ENCODE measurements around the gene EDEM3.

Gene EDEM3

DNA sequence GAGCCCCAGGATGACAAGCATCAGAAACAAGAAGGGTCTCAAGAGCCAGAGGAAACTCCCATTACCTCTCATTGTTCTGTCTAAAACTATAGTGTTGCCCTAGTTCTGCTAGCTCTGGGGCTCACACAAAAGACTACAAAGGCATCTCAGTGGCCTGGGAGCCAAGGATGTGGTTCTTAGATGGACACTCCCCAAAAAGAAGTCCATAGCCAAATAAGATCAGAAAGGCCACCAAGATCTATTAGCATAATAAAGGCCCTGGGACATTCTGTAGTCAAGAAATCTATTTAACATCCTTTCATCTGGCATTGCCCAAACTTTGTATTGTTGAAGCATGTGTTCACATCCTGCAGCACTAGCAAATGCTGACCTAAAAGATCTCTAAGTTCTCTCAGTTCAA lies 99.5 kb downstream of the EDEM3 start:
- H3K4me2 ChIP-seq (ENCODE audit: insufficient read depth, low read length, poor library complexity, severe bottlenecking) = no peak overlapping the region
- no peak overlapping the region for H3K4ac ChIP-seq (ENCODE audit: low read length)
- no peak overlapping the region for H3K4me3 ChIP-seq (ENCODE audit: low read length in 2 of 2)
- no peak overlapping the region for H3K14ac ChIP-seq (ENCODE audit: low read length)
- no peak overlapping the region for H2BK15ac ChIP-seq (ENCODE audit: low read length)
- no peak overlapping the region for H3K18ac ChIP-seq (ENCODE audit: low read length)
- no peak overlapping the region for H2BK12ac ChIP-seq (ENCODE audit: low read length)
- H2AFZ ChIP-seq (ENCODE audit: low read length) = no peak overlapping the region
- no peak overlapping the region for H4K8ac ChIP-seq (ENCODE audit: low read depth, low read length)
- H3K9me3 ChIP-seq (replicated peaks in 1 of 2; ENCODE audit: control insufficient read depth in 2 of 2, insufficient read depth in 1 of 2, low read depth in 1 of 2, low read length in 2 of 2) = peaks cover 0 to 8% of the 10 kb centered on the region in 2 donors
- no peaks in the 10 kb centered on the region for H3K36me3 ChIP-seq (replicated peaks in 1 of 2; ENCODE audit: control insufficient read depth in 2 of 2, insufficient read depth in 2 of 2, low read length in 2 of 2)
- H2AK5ac ChIP-seq (ENCODE audit: low read depth, low read length) = no peak overlapping the region
- H3K23ac ChIP-seq (ENCODE audit: low read depth, low read length, poor library complexity) = no peak overlapping the region
- peak overlapping the region; percentile 19 for H3K27ac ChIP-seq (replicated peaks; ENCODE audit: low read length)
- DNase-seq (ENCODE audit: low spot score) = no peak
- H3K27me3 ChIP-seq (ENCODE audit: control insufficient read depth in 3 of 3, insufficient read depth in 3 of 3, low read depth in 1 of 3, low read length in 3 of 3) = peaks cover 0 to 10% (median 0%) of the 10 kb centered on the region in 3 experiments
- no peaks in the 10 kb centered on the region for H3K4me1 ChIP-seq (ENCODE audit: control insufficient read depth in 2 of 2, insufficient read depth in 1 of 2, low read depth in 1 of 2, low read length in 2 of 2)
- no peaks in the 10 kb centered on the region for H3K79me1 ChIP-seq (ENCODE audit: low read depth, low read length)
- H4K91ac ChIP-seq (ENCODE audit: low read depth, low read length, poor library complexity) = no peak overlapping the region
- no peak overlapping the region for H3K9ac ChIP-seq (ENCODE audit: low read depth, low read length, poor library complexity)
- no peak overlapping the region for H2BK120ac ChIP-seq (ENCODE audit: low read depth, low read length)
- H2BK5ac ChIP-seq (ENCODE audit: low read length) = no peak overlapping the region

DNA sequence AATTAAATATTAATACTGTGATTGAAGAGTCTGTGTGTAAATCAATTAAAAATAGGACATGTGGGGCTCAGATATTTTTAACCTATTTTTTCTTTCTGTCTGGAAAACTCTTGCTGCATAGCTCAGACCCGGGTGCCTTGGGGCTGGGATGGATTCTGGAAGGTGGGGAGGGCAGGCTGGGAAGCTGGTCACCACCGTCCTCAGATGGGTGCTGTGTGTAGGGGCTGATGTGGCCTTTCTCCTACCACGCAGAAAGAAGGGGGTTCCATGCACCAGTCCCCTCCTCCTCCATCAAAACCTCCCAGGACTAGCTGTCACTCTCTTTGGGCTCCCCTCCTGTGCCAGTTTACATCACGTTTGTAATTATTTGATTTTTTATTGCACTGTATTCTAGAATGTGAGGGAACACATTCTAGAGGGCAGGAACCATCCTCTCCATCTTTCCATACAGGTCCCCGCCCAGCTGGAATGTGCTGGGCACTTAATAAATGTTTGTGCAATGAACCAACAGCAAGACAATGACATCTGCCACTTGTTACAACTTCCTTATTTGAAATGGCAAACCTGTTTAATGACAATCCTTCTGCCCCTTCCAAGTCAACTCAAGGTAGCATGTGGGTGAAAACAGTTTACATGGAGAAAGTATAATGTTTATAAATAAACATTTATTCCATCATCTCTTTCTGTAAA lies 104.3 kb downstream of the EDEM3 start:
- no peak overlapping the region for H2BK15ac ChIP-seq (ENCODE audit: low read length)
- H3K18ac ChIP-seq (ENCODE audit: low read length) = peak overlapping the region; percentile 13
- no peaks in the 10 kb centered on the region for H3K36me3 ChIP-seq (replicated peaks in 1 of 2; ENCODE audit: control insufficient read depth in 2 of 2, insufficient read depth in 2 of 2, low read length in 2 of 2)
- H3K4ac ChIP-seq (ENCODE audit: low read length) = no peak overlapping the region
- H2AK5ac ChIP-seq (ENCODE audit: low read depth, low read length) = no peak overlapping the region
- H3K23ac ChIP-seq (ENCODE audit: low read depth, low read length, poor library complexity) = no peak overlapping the region
- WGBS, 2 donors (ENCODE audit: extremely low coverage in 2 of 2, insufficient read length in 2 of 2, insufficient replicate concordance in 1 of 2) = no CpG with 5 or more reads among the region's 5 CpGs
- no peak overlapping the region for H4K8ac ChIP-seq (ENCODE audit: low read depth, low read length)
- DNase-seq (ENCODE audit: low spot score) = no peak
- peaks cover 0 to 10% (median 0%) of the 10 kb centered on the region in 3 experiments for H3K27me3 ChIP-seq (ENCODE audit: control insufficient read depth in 3 of 3, insufficient read depth in 3 of 3, low read depth in 1 of 3, low read length in 3 of 3)
- no peaks in the 10 kb centered on the region for H3K79me1 ChIP-seq (ENCODE audit: low read depth, low read length)
- no peak overlapping the region for H3K4me3 ChIP-seq (ENCODE audit: low read length in 2 of 2)
- H2BK120ac ChIP-seq (ENCODE audit: low read depth, low read length) = no peak overlapping the region
- H3K4me2 ChIP-seq (ENCODE audit: insufficient read depth, low read length, poor library complexity, severe bottlenecking) = no peak overlapping the region
- no peak overlapping the region for H3K9ac ChIP-seq (ENCODE audit: low read depth, low read length, poor library complexity)
- no peak overlapping the region for H4K91ac ChIP-seq (ENCODE audit: low read depth, low read length, poor library complexity)
- no peak overlapping the region for H3K14ac ChIP-seq (ENCODE audit: low read length)
- no peaks in the 10 kb centered on the region for H3K4me1 ChIP-seq (ENCODE audit: control insufficient read depth in 2 of 2, insufficient read depth in 1 of 2, low read depth in 1 of 2, low read length in 2 of 2)
- no peak overlapping the region for H2AFZ ChIP-seq (ENCODE audit: low read length)
- H2BK12ac ChIP-seq (ENCODE audit: low read length) = no peak overlapping the region
- no peak overlapping the region for H3K27ac ChIP-seq (replicated peaks; ENCODE audit: low read length)
- H2BK5ac ChIP-seq (ENCODE audit: low read length) = no peak overlapping the region
- H3K9me3 ChIP-seq (replicated peaks in 1 of 2; ENCODE audit: control insufficient read depth in 2 of 2, insufficient read depth in 1 of 2, low read depth in 1 of 2, low read length in 2 of 2) = peaks cover 0 to 8% of the 10 kb centered on the region in 2 donors

DNA sequence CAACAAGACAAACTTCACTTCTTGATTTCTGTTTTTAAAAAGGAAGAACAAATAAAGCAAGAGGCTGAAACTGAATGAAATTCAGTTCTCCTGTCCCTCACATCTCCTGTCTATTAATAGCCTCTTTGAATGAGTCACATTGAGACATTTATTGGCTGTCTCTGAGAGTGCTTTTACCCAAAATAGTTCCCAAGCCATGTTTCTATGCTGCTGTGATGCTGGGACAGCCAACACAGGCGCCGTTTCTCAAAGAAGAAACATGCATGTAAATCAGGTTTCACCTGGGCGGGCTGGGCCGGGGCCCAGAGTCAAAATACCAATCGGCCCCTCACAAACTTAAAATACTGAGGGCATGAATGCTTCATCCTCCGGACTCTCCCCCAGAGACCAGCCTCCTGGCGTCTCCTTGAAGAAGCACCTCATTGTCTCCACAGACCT lies 105.2 kb downstream of the EDEM3 start:
- Histone ChIP-seq H3K4ac (ENCODE audit: low read length) (no peak overlapping the region), H2BK5ac (ENCODE audit: low read length) (no peak overlapping the region), H3K27ac (replicated peaks; ENCODE audit: low read length) (no peak overlapping the region), H3K4me3 (ENCODE audit: low read length in 2 of 2) (no peak overlapping the region), H3K23ac (ENCODE audit: low read depth, low read length, poor library complexity) (no peak overlapping the region), H3K18ac (ENCODE audit: low read length) (no peak overlapping the region), H3K4me1 (ENCODE audit: control insufficient read depth in 2 of 2, insufficient read depth in 1 of 2, low read depth in 1 of 2, low read length in 2 of 2) (no peaks in the 10 kb centered on the region), H3K9ac (ENCODE audit: low read depth, low read length, poor library complexity) (no peak overlapping the region), H2AK5ac (ENCODE audit: low read depth, low read length) (no peak overlapping the region), H3K14ac (ENCODE audit: low read length) (no peak overlapping the region), H4K91ac (ENCODE audit: low read depth, low read length, poor library complexity) (no peak overlapping the region), H3K36me3 (replicated peaks in 1 of 2; ENCODE audit: control insufficient read depth in 2 of 2, insufficient read depth in 2 of 2, low read length in 2 of 2) (no peaks in the 10 kb centered on the region), H3K4me2 (ENCODE audit: insufficient read depth, low read length, poor library complexity, severe bottlenecking) (no peak overlapping the region), H2BK12ac (ENCODE audit: low read length) (no peak overlapping the region), H2BK15ac (ENCODE audit: low read length) (no peak overlapping the region), H2AFZ (ENCODE audit: low read length) (no peak overlapping the region), H3K27me3 (ENCODE audit: control insufficient read depth in 3 of 3, insufficient read depth in 3 of 3, low read depth in 1 of 3, low read length in 3 of 3) (peaks cover 0 to 10% (median 0%) of the 10 kb centered on the region in 3 experiments), H4K8ac (ENCODE audit: low read depth, low read length) (no peak overlapping the region), H3K79me1 (ENCODE audit: low read depth, low read length) (no peaks in the 10 kb centered on the region), H2BK120ac (ENCODE audit: low read depth, low read length) (no peak overlapping the region), H3K9me3 (replicated peaks in 1 of 2; ENCODE audit: control insufficient read depth in 2 of 2, insufficient read depth in 1 of 2, low read depth in 1 of 2, low read length in 2 of 2) (peaks cover 0 to 8% of the 10 kb centered on the region in 2 donors)
- no CpG with 5 or more reads among the region's 7 CpGs for WGBS, 2 donors (ENCODE audit: extremely low coverage in 2 of 2, insufficient read length in 2 of 2, insufficient replicate concordance in 1 of 2)
- no peak for DNase-seq (ENCODE audit: low spot score)

DNA sequence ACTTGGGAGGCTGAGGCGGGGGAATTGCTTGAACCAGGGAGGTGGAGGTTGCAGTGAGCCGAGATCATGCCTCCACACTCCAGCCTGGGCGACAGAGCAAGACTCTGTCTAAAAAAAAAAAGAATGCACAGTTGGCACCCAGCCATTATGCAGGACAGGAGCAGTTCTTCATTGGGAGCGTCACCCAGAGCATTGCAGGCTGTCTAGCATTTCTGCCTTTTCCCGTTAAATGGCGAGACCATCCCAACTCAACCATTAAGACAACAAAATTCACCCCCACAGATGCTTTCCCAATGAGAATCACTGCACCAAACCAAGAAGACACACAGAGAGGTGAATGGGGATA lies 105.8 kb downstream of the EDEM3 start:
- Histone ChIP-seq H3K4me3 (ENCODE audit: low read length in 2 of 2) (no peak overlapping the region), H2BK15ac (ENCODE audit: low read length) (no peak overlapping the region), H3K27ac (replicated peaks; ENCODE audit: low read length) (no peak overlapping the region)

More for the DNA sequence above, 105.8 kb downstream of the EDEM3 start:
- no peak overlapping the region for H2BK12ac ChIP-seq (ENCODE audit: low read length)
- H2AK5ac ChIP-seq (ENCODE audit: low read depth, low read length) = no peak overlapping the region
- H3K79me1 ChIP-seq (ENCODE audit: low read depth, low read length) = no peaks in the 10 kb centered on the region
- H3K4me2 ChIP-seq (ENCODE audit: insufficient read depth, low read length, poor library complexity, severe bottlenecking) = no peak overlapping the region
- H3K23ac ChIP-seq (ENCODE audit: low read depth, low read length, poor library complexity) = no peak overlapping the region
- no peak overlapping the region for H3K14ac ChIP-seq (ENCODE audit: low read length)
- no peaks in the 10 kb centered on the region for H3K36me3 ChIP-seq (replicated peaks in 1 of 2; ENCODE audit: control insufficient read depth in 2 of 2, insufficient read depth in 2 of 2, low read length in 2 of 2)
- no peak overlapping the region for H2BK120ac ChIP-seq (ENCODE audit: low read depth, low read length)
- peaks cover 0 to 8% of the 10 kb centered on the region in 2 donors for H3K9me3 ChIP-seq (replicated peaks in 1 of 2; ENCODE audit: control insufficient read depth in 2 of 2, insufficient read depth in 1 of 2, low read depth in 1 of 2, low read length in 2 of 2)
- no peak overlapping the region for H3K4ac ChIP-seq (ENCODE audit: low read length)
- H2BK5ac ChIP-seq (ENCODE audit: low read length) = no peak overlapping the region
- H3K18ac ChIP-seq (ENCODE audit: low read length) = no peak overlapping the region
- no peak for DNase-seq (ENCODE audit: low spot score)
- H3K27me3 ChIP-seq (ENCODE audit: control insufficient read depth in 3 of 3, insufficient read depth in 3 of 3, low read depth in 1 of 3, low read length in 3 of 3) = peaks cover 0 to 10% (median 0%) of the 10 kb centered on the region in 3 experiments
- no CpG with 5 or more reads among the region's 6 CpGs for WGBS, 2 donors (ENCODE audit: extremely low coverage in 2 of 2, insufficient read length in 2 of 2, insufficient replicate concordance in 1 of 2)
- no peak overlapping the region for H2AFZ ChIP-seq (ENCODE audit: low read length)
- no peaks in the 10 kb centered on the region for H3K4me1 ChIP-seq (ENCODE audit: control insufficient read depth in 2 of 2, insufficient read depth in 1 of 2, low read depth in 1 of 2, low read length in 2 of 2)
- H4K8ac ChIP-seq (ENCODE audit: low read depth, low read length) = no peak overlapping the region
- H4K91ac ChIP-seq (ENCODE audit: low read depth, low read length, poor library complexity) = no peak overlapping the region
- no peak overlapping the region for H3K9ac ChIP-seq (ENCODE audit: low read depth, low read length, poor library complexity)
